ENCODE measurements around the gene CELF3.

DNA sequence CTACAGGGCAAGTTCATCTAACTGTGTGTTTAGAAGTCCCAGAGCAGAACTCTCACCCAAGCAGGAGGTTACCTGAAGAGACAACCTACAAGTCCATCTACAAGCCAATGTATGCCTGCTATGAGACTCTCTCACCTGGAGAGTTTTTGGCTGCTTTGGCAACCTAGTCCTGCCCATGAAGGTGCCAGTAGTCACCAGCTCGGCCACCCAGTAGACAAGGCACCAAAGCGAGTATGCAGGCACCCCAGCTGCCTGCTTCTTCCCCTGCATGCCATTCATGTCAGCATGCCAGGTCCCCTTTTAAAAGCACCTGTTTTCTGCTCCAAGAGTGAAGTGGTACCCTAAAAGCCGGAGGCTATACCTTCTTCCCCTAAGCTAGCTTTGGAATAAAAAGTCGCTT is 24.9 kb upstream of the CELF3 start:
- TF ChIP-seq, protein P1, sequence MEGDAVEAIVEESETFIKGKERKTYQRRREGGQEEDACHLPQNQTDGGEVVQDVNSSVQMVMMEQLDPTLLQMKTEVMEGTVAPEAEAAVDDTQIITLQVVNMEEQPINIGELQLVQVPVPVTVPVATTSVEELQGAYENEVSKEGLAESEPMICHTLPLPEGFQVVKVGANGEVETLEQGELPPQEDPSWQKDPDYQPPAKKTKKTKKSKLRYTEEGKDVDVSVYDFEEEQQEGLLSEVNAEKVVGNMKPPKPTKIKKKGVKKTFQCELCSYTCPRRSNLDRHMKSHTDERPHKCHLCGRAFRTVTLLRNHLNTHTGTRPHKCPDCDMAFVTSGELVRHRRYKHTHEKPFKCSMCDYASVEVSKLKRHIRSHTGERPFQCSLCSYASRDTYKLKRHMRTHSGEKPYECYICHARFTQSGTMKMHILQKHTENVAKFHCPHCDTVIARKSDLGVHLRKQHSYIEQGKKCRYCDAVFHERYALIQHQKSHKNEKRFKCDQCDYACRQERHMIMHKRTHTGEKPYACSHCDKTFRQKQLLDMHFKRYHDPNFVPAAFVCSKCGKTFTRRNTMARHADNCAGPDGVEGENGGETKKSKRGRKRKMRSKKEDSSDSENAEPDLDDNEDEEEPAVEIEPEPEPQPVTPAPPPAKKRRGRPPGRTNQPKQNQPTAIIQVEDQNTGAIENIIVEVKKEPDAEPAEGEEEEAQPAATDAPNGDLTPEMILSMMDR (IDR thresholded peaks at IDR 0.05), result no peak
- no peak for TF ChIP-seq POLR2A (IDR thresholded peaks at IDR 0.05)

Measured in thyroid gland (tissue), 4 donors.